Esophagus squamous epithelium (tissue), 4 donors: ENCODE measurements around the gene TDRD9.

Source experiments
- POLR2A ChIP-seq, 4 donors: fragments of 450-650 bp; IDR thresholded peaks; one replicate each; pipeline ENCODE4 v1.6.1; 2017; ENCODE audit warnings: antibody characterized with exemption in 4 of 4, mild to moderate bottlenecking in 4 of 4, moderate library complexity in 3 of 4
- TF ChIP-seq, protein P1 (sequence below), 6 experiments: fragments of 450-650 bp in 4 of 6; fragments of 200-600 bp in 2 of 6; sonication (generic) in 2 of 6; IDR thresholded peaks; one replicate each; pipeline ENCODE4 v1.5.1; 2016 to 2019; ENCODE audit warnings: antibody characterized with exemption in 6 of 6, mild to moderate bottlenecking in 4 of 6, moderate library complexity in 4 of 6

DNA sequence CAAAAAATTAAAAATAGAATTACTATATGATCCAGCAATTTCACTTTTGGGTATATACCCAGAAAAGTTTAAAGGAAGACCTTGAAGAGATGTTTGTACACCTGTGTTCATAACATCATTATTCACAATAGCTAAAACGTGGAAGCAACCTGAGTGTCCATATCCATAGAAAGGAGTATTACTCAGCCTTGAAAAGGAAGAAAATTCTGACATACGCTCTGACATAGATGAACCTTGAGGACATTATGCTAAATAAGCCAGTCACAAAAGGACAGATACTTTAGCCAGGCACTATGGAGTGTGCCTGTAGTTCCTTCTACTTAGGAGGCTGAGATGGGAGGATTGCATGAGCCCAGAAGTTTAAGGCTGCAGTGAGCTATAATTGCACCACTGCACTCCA, 20.2 kb downstream of the TDRD9 start:
- TF ChIP-seq, protein P1, sequence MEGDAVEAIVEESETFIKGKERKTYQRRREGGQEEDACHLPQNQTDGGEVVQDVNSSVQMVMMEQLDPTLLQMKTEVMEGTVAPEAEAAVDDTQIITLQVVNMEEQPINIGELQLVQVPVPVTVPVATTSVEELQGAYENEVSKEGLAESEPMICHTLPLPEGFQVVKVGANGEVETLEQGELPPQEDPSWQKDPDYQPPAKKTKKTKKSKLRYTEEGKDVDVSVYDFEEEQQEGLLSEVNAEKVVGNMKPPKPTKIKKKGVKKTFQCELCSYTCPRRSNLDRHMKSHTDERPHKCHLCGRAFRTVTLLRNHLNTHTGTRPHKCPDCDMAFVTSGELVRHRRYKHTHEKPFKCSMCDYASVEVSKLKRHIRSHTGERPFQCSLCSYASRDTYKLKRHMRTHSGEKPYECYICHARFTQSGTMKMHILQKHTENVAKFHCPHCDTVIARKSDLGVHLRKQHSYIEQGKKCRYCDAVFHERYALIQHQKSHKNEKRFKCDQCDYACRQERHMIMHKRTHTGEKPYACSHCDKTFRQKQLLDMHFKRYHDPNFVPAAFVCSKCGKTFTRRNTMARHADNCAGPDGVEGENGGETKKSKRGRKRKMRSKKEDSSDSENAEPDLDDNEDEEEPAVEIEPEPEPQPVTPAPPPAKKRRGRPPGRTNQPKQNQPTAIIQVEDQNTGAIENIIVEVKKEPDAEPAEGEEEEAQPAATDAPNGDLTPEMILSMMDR (IDR thresholded peaks at IDR 0.05), result no peak
- no peak for TF ChIP-seq POLR2A (IDR thresholded peaks at IDR 0.05)
